Prostate gland (tissue), 2 donors: Measurements from ENCODE around the gene DNAJB12. TPM values are rescaled to one million over a fixed set of nuclear protein-coding genes. Genes with fewer than 3 reads are reported as not detected.
"Not testable (repeated sequence)": the region's sequence is repeated elsewhere in the genome, so short reads cannot be mapped to it uniquely, and the experiment has no call there.

Experiments used
- DNase-seq: peaks from one replicate; pipeline ENCODE4 v3.0.0-alpha.2; 2019; ENCODE audit warnings: low spot score
- H3K27ac ChIP-seq, 2 donors: fragments of 200-600 bp; sonication (generic); 2 replicates each; pipeline ENCODE4 v1.5.1; 2017 to 2019
- H3K27me3 ChIP-seq: fragments of 200-600 bp; sonication (generic); replicated peaks from 2 replicates; pipeline ENCODE4 v1.5.1; 2019; ENCODE audit not compliant: insufficient read depth
- H3K36me3 ChIP-seq, 2 donors: fragments of 200-600 bp; sonication (generic); 1 replicate in 1 of 2; 2 replicates in 1 of 2; pipeline versions ENCODE4 v1.5.1 to v1.8.1; 2017 to 2019
- H3K4me1 ChIP-seq: fragments of 200-600 bp; sonication (generic); replicated peaks from 2 replicates; pipeline ENCODE4 v1.5.1; 2019
- H3K4me3 ChIP-seq, 2 donors: fragments of 200-600 bp; sonication (generic); 2 replicates each; pipeline ENCODE4 v1.5.1; 2017 to 2019
- H3K9me3 ChIP-seq: fragments of 200-600 bp; sonication (generic); 2 replicates; pipeline ENCODE4 v1.5.1; 2017
- POLR2A ChIP-seq: fragments of 450-650 bp; IDR thresholded peaks from one replicate; pipeline ENCODE4 v1.6.1; 2016; ENCODE audit warnings: antibody characterized with exemption, mild to moderate bottlenecking
- POLR2AphosphoS5 ChIP-seq: sonication (generic); formaldehyde crosslinking; IDR thresholded peaks from one replicate; pipeline ENCODE4 v1.6.1; 2017; ENCODE audit warnings: antibody characterized with exemption
- WGBS: methylation state at CpG from one replicate; pipeline ENCODE4 v1.1.5; 2018; 5-methylcytosine and 5-hydroxymethylcytosine counted together
- intact Hi-C: fragments of 100-400 bp; cut with DNase I; formaldehyde crosslinking; loops from one replicate; pipeline ENCODE4 v1.14.2; 2022
- total RNA-seq, 2 donors: library from RNA; depleted of rRNA; stranded (reverse); fragments of >200 nt; gene quantifications; one replicate each; pipeline ENCODE4 v1.1.0, GENCODE V29; 2016
- TF ChIP-seq, protein P1 (sequence below), 4 experiments: fragments of 200-600 bp in 2 of 4; fragments of 450-650 bp in 2 of 4; sonication (generic) in 2 of 4; IDR thresholded peaks; 1 replicate in 3 of 4; 2 replicates in 1 of 4; pipeline ENCODE4 v1.5.1; 2016 to 2019; ENCODE audit warnings: antibody characterized with exemption in 4 of 4, mild to moderate bottlenecking in 2 of 4, moderate library complexity in 2 of 4

The DNAJB12 gene
- total RNA-seq, 2 donors from 2014 or later, result 33.0 to 55.9 TPM

DNA sequence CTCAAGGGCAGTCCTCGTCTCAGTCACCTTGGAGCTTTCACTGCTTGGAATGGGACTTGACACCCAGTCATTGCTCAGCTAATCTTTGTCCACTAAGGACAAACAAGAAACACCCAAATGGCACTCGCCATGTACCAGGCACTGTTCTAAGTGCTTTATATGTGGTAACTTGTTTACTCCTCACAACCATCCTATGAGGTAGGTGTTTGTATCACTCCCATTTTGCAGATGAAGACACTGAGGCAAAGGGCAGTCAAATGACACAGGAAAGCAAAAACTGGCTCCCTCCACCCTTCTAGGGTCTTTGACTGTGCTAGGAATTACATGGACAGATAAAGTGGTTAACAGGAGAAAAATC lies 24.7 kb downstream of the DNAJB12 start:
- intact Hi-C loops, result loop anchor here (5.0 kb wide), 1 partner anchor 113 kb away; the partner anchor contains the start of genes ANAPC16 and ASCC1
- TF ChIP-seq, protein P1, sequence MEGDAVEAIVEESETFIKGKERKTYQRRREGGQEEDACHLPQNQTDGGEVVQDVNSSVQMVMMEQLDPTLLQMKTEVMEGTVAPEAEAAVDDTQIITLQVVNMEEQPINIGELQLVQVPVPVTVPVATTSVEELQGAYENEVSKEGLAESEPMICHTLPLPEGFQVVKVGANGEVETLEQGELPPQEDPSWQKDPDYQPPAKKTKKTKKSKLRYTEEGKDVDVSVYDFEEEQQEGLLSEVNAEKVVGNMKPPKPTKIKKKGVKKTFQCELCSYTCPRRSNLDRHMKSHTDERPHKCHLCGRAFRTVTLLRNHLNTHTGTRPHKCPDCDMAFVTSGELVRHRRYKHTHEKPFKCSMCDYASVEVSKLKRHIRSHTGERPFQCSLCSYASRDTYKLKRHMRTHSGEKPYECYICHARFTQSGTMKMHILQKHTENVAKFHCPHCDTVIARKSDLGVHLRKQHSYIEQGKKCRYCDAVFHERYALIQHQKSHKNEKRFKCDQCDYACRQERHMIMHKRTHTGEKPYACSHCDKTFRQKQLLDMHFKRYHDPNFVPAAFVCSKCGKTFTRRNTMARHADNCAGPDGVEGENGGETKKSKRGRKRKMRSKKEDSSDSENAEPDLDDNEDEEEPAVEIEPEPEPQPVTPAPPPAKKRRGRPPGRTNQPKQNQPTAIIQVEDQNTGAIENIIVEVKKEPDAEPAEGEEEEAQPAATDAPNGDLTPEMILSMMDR (IDR thresholded peaks at IDR 0.05), result no peak
- Histone ChIP-seq H3K4me3 (no peak overlapping the region), H3K27me3 (no peaks in the 10 kb centered on the region), H3K27ac (peak overlapping the region; percentile 51 to 56), H3K4me1 (peaks cover 35% of the 10 kb centered on the region), H3K9me3 (no peaks in the 10 kb centered on the region), H3K36me3 (no peaks in the 10 kb centered on the region)
- no peak for DNase-seq
- 72% methylated on average over 2 of the region's 2 CpGs for WGBS

DNA sequence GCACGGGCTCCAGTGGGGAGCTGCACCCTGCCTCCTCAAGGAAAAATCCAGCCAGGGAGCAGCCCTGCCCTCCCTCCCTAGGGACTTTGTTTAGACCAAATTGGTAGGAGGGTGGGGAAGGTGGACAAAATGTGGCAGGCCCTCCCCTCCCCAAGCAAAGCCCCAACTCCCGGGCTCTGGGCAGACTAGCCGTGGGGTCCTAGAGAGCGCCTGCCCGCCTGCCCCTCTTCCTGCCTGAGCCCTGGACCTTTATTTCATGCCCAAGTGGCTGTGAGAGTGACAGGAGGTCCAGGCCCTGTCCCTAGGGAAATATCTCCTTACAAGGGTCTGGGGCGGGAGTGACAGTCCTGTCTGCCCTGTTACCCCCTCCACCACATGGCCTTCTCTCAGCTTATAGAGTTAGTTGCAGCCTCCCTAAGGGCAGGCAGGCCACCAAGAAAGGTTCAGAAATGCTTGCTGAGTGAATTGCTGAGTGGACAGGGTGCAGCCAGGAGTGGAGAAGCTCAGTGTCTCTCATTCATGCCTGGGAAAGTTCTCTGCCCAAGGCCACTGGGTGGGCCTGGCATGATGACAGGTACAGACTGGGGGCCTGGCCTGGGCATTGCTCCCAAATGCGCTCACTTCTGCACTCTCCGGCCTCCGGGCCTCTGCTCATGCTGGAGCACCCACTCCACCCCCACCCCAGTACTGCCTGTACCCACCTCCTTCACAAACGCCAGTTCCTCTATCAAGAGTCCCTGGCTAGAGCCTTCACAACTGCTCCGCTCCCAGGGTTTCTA lies 25.2 kb downstream of the DNAJB12 start:
- Histone ChIP-seq H3K27ac (peak overlapping the region; percentile 51 to 56), H3K4me3 (no peak overlapping the region), H3K36me3 (no peaks in the 10 kb centered on the region), H3K4me1 (peaks cover 32% of the 10 kb centered on the region), H3K9me3 (no peaks in the 10 kb centered on the region), H3K27me3 (no peaks in the 10 kb centered on the region)
- WGBS, result 64% methylated on average over 11 of the region's 11 CpGs
- intact Hi-C loops, result loop anchor here (2.0 to 5.0 kb wide), 3 partner anchors 112 to 367 kb away; partner anchors contain the start of genes ANAPC16, ASCC1 and CHST3
- TF ChIP-seq, protein P1 (IDR thresholded peaks at IDR 0.05), result no peak
- no peak for TF ChIP-seq POLR2A
- no peak for TF ChIP-seq POLR2AphosphoS5
- DNase-seq, result no peak

DNA sequence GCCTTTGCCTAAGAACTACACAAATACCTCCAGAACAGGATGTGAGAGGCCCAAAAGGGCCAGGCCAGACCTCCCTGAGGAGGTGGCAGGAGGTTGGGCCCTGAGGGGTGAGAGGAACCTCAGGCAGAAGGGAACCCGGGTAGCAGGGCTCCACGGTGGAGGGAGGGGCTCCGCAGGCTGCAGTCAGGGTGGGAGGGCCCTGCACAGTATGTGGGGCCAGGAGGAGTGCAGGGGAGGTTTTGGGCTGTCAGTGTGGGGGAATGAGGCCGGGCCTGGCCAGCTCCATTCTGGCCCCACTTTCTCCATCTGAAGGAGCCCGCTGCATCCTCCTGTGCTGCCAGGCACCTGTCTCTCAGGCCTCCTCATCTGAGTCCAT lies 25.9 kb downstream of the DNAJB12 start:
- no peak overlapping the region for H3K4me3 ChIP-seq
- no peak for DNase-seq
- no peak for TF ChIP-seq POLR2A
- TF ChIP-seq, protein P1 (IDR thresholded peaks at IDR 0.05), result no peak
- H3K4me1 ChIP-seq, result peaks cover 29% of the 10 kb centered on the region
- H3K27ac ChIP-seq, result peak overlapping the region; percentile 51 to 56
- intact Hi-C loops, result loop anchor here (2.0 to 5.0 kb wide), 2 partner anchors 276 to 367 kb away; partner anchors contain the start of gene CHST3
- H3K9me3 ChIP-seq, result no peaks in the 10 kb centered on the region
- no peaks in the 10 kb centered on the region for H3K36me3 ChIP-seq
- WGBS, result 42% methylated on average over 5 of the region's 5 CpGs
- no peaks in the 10 kb centered on the region for H3K27me3 ChIP-seq

DNA sequence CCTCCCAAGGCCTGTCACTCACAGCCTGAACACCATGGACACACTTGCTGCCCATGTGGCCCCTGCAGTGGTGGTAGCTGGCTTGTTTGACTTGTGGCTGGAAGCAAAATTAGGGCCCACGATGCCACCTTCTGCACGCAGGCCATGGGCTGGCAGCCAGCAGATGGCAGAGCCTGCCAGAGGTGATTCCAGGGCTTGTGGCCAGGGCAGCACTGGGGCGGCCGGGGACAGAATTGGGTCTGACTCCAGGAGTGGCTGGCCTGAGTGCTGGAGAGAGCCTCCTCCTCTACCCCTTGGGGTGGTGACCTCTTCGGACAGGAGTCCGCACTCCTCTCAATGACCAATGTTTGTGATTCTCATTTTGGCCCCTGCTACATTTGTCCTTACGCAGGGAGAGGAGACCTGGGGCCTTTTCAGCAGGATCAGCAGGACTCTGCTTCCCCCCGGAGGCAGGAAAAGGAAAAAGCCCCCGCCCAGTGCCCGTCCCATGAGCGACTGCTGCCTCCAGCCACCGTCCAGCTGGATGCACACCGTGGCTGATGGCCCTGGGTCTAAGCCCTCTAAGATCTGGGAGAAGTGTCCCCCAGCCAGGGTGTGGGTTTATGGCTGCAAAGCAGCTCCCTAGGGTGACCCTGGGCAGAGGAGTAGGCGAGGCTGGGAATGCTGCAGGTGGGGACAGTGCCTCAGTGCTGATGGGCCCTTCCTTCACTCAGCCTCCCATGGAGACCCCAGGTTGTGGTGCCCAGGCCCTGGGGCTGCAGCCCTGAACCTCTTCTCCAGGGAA lies 26.5 kb downstream of the DNAJB12 start:
- Histone ChIP-seq H3K4me1 (peaks cover 29% of the 10 kb centered on the region), H3K27ac (peak overlapping the region; percentile 51 to 56), H3K9me3 (no peaks in the 10 kb centered on the region), H3K4me3 (no peak overlapping the region), H3K27me3 (no peaks in the 10 kb centered on the region), H3K36me3 (no peaks in the 10 kb centered on the region)
- WGBS, result 29% methylated on average over 10 of the region's 14 CpGs
- TF ChIP-seq POLR2AphosphoS5, result peak; percentile 27
- TF ChIP-seq, protein P1 (IDR thresholded peaks at IDR 0.05), result peak; percentile 30 to 76 (median 68)
- TF ChIP-seq POLR2A, result no peak
- DNase-seq, result peak; percentile 71
- intact Hi-C loops, result loop anchor here (2.0 to 5.0 kb wide), 2 partner anchors 275 to 366 kb away; partner anchors contain the start of gene CHST3

DNA sequence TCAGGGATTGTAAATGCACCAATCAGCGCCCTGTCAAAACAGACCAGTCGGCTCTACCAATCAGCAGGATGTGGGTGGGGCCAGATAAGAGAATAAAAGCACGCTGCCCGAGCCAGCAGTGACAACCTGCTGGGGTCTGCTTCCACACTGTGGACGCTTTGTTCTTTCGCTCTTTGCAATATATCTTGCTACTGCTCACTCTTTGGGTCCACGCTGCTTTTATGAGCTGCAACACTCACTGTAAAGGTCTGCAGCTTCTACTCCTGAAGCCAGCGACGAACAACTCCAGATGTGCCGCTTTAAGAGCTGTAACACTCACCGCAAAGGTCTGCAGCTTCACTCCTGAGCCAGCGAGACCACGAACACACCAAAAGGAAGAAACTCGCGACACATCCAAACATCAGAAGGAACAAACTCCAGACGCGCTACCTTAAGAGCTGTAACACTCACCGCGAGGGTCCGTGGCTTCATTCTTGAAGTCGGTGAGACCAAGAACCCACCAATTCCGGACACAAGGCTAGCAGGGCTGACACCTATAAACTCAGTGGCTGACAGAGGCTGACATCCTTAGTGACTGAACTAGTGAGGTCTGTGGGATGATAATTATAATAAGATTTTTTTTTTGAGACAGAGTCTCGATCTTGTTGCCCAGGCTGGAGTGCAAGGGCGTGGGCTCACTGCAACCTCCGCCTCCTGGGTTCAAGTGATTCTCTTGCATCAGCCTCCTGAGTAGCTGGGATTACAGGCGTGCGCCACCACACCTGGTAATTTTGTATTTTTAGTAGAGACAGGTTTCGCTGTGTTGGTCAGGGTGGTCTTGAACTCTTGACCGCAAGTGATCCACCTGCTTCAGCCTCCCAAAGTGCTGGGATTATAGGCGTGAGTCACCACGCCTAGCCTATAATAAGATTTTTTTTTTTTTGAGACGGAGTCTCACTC lies 27.8 kb downstream of the DNAJB12 start:
- not testable (repeated sequence) for H3K9me3 ChIP-seq, H3K36me3 ChIP-seq, DNase-seq, H3K4me3 ChIP-seq, H3K27ac ChIP-seq, H3K27me3 ChIP-seq
- intact Hi-C loops, result loop anchor here (5.0 kb wide), 1 partner anchor 365 kb away; the partner anchor contains the start of gene CHST3
- WGBS, result 86% methylated on average over 32 of the region's 32 CpGs
- peaks cover 22% of the 10 kb centered on the region for H3K4me1 ChIP-seq
